Measurements from ENCODE around the gene HBG2. TPM values are rescaled to one million over a fixed set of nuclear protein-coding genes. Genes with fewer than 3 reads are reported as not detected.
A peak's percentile ranks its signal among the peaks of the same experiment; 100 is the strongest.

Gene HBG2
- polyA plus RNA-seq, 4 donors, result 1,504 to 42,529 (median 2,280) TPM

GRCh38 chr11:5231111-5231510 is 23.5 kb downstream of the HBG2 start:
- DNase-seq (ENCODE audit: low read depth in 4 of 4, low spot score in 3 of 4), result no peak

GRCh38 chr11:5230266-5230665 is 24.3 kb downstream of the HBG2 start:
- DNase-seq (ENCODE audit: low read depth in 4 of 4, low spot score in 3 of 4), result no peak

GRCh38 chr11:5229796-5230195 is 24.8 kb downstream of the HBG2 start:
- DNase-seq (ENCODE audit: low read depth in 4 of 4, low spot score in 3 of 4), result no peak

- DNase-seq (ENCODE audit: low read depth in 4 of 4, low spot score in 3 of 4), result no peak
Observed at GRCh38 chr11:5229356-5229755, 25.2 kb downstream of the HBG2 start.

- no peak for DNase-seq (ENCODE audit: low read depth in 4 of 4, low spot score in 3 of 4)
Observed at GRCh38 chr11:5228124-5228523, 26.5 kb downstream of the HBG2 start.

- DNase-seq (ENCODE audit: low read depth in 4 of 4, low spot score in 3 of 4), result no peak
Observed at GRCh38 chr11:5227681-5228080, 26.9 kb downstream of the HBG2 start.

GRCh38 chr11:5226732-5227310 is 27.8 kb downstream of the HBG2 start, which contains the start of gene HBB:
HBB (minus strand) TSS chr11:5227071; CDS start chr11:5227021, 50 bp downstream.
- DNase-seq (ENCODE audit: low read depth in 4 of 4, low spot score in 3 of 4), result no peak

- no peak for DNase-seq (ENCODE audit: low read depth in 4 of 4, low spot score in 3 of 4)
Observed at GRCh38 chr11:5225480-5225871, 29.1 kb downstream of the HBG2 start.

GRCh38 chr11:5224538-5225479 is 29.8 kb downstream of the HBG2 start:
- DNase-seq (ENCODE audit: low read depth in 4 of 4, low spot score in 3 of 4), result no peak

- DNase-seq (ENCODE audit: low read depth in 4 of 4, low spot score in 3 of 4), result no peak
Observed at GRCh38 chr11:5223686-5224085, 30.9 kb downstream of the HBG2 start.

GRCh38 chr11:5223146-5223545 is 31.4 kb downstream of the HBG2 start:
- no peak for DNase-seq (ENCODE audit: low read depth in 4 of 4, low spot score in 3 of 4)

- no peak for DNase-seq (ENCODE audit: low read depth in 4 of 4, low spot score in 3 of 4)
Observed at GRCh38 chr11:5210376-5210885, 44.1 kb downstream of the HBG2 start.

GRCh38 chr11:5204787-5205186 is 49.8 kb downstream of the HBG2 start:
- peak in 2 of 4 donors; percentile 1 to 15 for DNase-seq (ENCODE audit: low read depth in 4 of 4, low spot score in 3 of 4)

- no peak for DNase-seq (ENCODE audit: low read depth in 4 of 4, low spot score in 3 of 4)
Observed at GRCh38 chr11:5203366-5203765, 51.2 kb downstream of the HBG2 start.

Other genes starting within 250 kb of the HBG2 start
- not detected for gene OR52J3, start 208.3 kb downstream of the HBG2 start, polyA plus RNA-seq (ENCODE audit: insufficient read length in 4 of 4)
- gene OR52E2, start 195.2 kb downstream of the HBG2 start, polyA plus RNA-seq (ENCODE audit: insufficient read length in 4 of 4), result not detected
- not detected for gene OR52E1, start 185.2 kb downstream of the HBG2 start, polyA plus RNA-seq (ENCODE audit: insufficient read length in 4 of 4)
- not detected for gene OR52A5, start 116.4 kb downstream of the HBG2 start, polyA plus RNA-seq (ENCODE audit: insufficient read length in 4 of 4)
- gene OR52A1, start 100.0 kb downstream of the HBG2 start, polyA plus RNA-seq (ENCODE audit: insufficient read length in 4 of 4), result under 1 TPM in 2 of 4 donors, not detected in 2; 0.01 to 0.05 TPM
- gene OR51V1, start 54.1 kb downstream of the HBG2 start, polyA plus RNA-seq (ENCODE audit: insufficient read length in 4 of 4), result not detected
- 1,000 to 10,000 TPM in 1 of 4 donors, 100 to 1,000 TPM in 2, 10 to 100 TPM in 1; 99.7 to 2,476 (median 158) TPM for gene HBB, start 27.7 kb downstream of the HBG2 start, polyA plus RNA-seq (ENCODE audit: insufficient read length in 4 of 4)
- 1 to 10 TPM; 1.1 to 2.9 (median 1.5) TPM for gene HBD, start 20.3 kb downstream of the HBG2 start, polyA plus RNA-seq (ENCODE audit: insufficient read length in 4 of 4)
- gene HBG1, start 4.9 kb downstream of the HBG2 start, polyA plus RNA-seq (ENCODE audit: insufficient read length in 4 of 4), result 10 to 100 TPM in 1 of 4 donors, 1 to 10 TPM in 3; 6.7 to 37.9 (median 9.1) TPM
- gene HBE1, start 15.2 kb upstream of the HBG2 start, polyA plus RNA-seq (ENCODE audit: insufficient read length in 4 of 4), result 10 to 100 TPM in 2 of 4 donors, 1 to 10 TPM in 2; 4.2 to 97.8 (median 8.2) TPM
- gene OR51B4, start 47.2 kb upstream of the HBG2 start, polyA plus RNA-seq (ENCODE audit: insufficient read length in 4 of 4), result under 1 TPM in 2 of 4 donors, not detected in 2; 0.26 to 0.38 TPM
- gene OR51B2, start 69.5 kb upstream of the HBG2 start, polyA plus RNA-seq (ENCODE audit: insufficient read length in 4 of 4), result not detected
- gene OR51B5, start 88.7 kb upstream of the HBG2 start, polyA plus RNA-seq (ENCODE audit: insufficient read length in 4 of 4), result under 1 TPM; 0.17 to 0.43 (median 0.41) TPM
- gene OR51B6, start 96.7 kb upstream of the HBG2 start, polyA plus RNA-seq (ENCODE audit: insufficient read length in 4 of 4), result not detected
- gene OR51M1, start 129.0 kb upstream of the HBG2 start, polyA plus RNA-seq (ENCODE audit: insufficient read length in 4 of 4), result not detected
- under 1 TPM in 1 of 4 donors, not detected in 3; 0.14 TPM for gene OR51Q1, start 167.3 kb upstream of the HBG2 start, polyA plus RNA-seq (ENCODE audit: insufficient read length in 4 of 4)
- gene OR51I1, start 186.7 kb upstream of the HBG2 start, polyA plus RNA-seq (ENCODE audit: insufficient read length in 4 of 4), result not detected
- not detected for gene OR51I2, start 194.5 kb upstream of the HBG2 start, polyA plus RNA-seq (ENCODE audit: insufficient read length in 4 of 4)
- not detected for gene OR52D1, start 233.9 kb upstream of the HBG2 start, polyA plus RNA-seq (ENCODE audit: insufficient read length in 4 of 4)